ENCODE measurements around the gene STARD8.

DNA sequence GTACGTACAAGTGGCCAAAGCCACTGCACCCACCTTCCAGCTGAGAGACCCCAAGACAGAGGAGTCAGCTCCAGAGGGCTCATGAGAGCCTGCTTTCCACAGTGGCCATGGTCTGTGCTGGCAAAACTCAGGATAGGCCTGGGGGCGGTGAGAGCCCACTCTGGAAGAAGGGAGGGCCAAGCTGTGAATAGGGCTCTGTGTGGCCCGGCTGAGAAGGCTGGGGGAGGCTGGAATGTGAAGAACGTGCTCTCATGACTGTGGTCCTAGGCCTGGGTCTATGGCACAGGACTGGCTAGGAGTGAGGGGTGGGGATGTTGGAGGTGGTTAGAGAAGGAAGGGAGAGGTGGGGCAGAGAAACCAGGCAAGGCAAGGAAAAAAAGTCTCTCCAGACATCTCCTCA lies 13.3 kb downstream of the STARD8 start:
- TF ChIP-seq, protein P1, sequence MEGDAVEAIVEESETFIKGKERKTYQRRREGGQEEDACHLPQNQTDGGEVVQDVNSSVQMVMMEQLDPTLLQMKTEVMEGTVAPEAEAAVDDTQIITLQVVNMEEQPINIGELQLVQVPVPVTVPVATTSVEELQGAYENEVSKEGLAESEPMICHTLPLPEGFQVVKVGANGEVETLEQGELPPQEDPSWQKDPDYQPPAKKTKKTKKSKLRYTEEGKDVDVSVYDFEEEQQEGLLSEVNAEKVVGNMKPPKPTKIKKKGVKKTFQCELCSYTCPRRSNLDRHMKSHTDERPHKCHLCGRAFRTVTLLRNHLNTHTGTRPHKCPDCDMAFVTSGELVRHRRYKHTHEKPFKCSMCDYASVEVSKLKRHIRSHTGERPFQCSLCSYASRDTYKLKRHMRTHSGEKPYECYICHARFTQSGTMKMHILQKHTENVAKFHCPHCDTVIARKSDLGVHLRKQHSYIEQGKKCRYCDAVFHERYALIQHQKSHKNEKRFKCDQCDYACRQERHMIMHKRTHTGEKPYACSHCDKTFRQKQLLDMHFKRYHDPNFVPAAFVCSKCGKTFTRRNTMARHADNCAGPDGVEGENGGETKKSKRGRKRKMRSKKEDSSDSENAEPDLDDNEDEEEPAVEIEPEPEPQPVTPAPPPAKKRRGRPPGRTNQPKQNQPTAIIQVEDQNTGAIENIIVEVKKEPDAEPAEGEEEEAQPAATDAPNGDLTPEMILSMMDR (IDR thresholded peaks at IDR 0.05; ENCODE audit: low read depth, low read length, missing input control), result no peak
- no peak for TF ChIP-seq GABPA (IDR thresholded peaks at IDR 0.05 in 1 of 2, conservative IDR thresholded peaks at IDR 0.05 in 1 of 2)
- TF ChIP-seq, protein P2, sequence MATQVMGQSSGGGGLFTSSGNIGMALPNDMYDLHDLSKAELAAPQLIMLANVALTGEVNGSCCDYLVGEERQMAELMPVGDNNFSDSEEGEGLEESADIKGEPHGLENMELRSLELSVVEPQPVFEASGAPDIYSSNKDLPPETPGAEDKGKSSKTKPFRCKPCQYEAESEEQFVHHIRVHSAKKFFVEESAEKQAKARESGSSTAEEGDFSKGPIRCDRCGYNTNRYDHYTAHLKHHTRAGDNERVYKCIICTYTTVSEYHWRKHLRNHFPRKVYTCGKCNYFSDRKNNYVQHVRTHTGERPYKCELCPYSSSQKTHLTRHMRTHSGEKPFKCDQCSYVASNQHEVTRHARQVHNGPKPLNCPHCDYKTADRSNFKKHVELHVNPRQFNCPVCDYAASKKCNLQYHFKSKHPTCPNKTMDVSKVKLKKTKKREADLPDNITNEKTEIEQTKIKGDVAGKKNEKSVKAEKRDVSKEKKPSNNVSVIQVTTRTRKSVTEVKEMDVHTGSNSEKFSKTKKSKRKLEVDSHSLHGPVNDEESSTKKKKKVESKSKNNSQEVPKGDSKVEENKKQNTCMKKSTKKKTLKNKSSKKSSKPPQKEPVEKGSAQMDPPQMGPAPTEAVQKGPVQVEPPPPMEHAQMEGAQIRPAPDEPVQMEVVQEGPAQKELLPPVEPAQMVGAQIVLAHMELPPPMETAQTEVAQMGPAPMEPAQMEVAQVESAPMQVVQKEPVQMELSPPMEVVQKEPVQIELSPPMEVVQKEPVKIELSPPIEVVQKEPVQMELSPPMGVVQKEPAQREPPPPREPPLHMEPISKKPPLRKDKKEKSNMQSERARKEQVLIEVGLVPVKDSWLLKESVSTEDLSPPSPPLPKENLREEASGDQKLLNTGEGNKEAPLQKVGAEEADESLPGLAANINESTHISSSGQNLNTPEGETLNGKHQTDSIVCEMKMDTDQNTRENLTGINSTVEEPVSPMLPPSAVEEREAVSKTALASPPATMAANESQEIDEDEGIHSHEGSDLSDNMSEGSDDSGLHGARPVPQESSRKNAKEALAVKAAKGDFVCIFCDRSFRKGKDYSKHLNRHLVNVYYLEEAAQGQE (IDR thresholded peaks at IDR 0.05), result no peak
- TF ChIP-seq YY1 (IDR thresholded peaks at IDR 0.05), result no peak
- TF ChIP-seq SP1 (IDR thresholded peaks at IDR 0.05), result no peak
- TF ChIP-seq, protein P3, sequence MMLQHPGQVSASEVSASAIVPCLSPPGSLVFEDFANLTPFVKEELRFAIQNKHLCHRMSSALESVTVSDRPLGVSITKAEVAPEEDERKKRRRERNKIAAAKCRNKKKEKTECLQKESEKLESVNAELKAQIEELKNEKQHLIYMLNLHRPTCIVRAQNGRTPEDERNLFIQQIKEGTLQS (IDR thresholded peaks at IDR 0.05), result no peak
- no peak for TF ChIP-seq RAD21 (IDR thresholded peaks at IDR 0.05)
- TF ChIP-seq, protein P4, sequence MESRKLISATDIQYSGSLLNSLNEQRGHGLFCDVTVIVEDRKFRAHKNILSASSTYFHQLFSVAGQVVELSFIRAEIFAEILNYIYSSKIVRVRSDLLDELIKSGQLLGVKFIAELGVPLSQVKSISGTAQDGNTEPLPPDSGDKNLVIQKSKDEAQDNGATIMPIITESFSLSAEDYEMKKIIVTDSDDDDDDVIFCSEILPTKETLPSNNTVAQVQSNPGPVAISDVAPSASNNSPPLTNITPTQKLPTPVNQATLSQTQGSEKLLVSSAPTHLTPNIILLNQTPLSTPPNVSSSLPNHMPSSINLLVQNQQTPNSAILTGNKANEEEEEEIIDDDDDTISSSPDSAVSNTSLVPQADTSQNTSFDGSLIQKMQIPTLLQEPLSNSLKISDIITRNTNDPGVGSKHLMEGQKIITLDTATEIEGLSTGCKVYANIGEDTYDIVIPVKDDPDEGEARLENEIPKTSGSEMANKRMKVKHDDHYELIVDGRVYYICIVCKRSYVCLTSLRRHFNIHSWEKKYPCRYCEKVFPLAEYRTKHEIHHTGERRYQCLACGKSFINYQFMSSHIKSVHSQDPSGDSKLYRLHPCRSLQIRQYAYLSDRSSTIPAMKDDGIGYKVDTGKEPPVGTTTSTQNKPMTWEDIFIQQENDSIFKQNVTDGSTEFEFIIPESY (IDR thresholded peaks at IDR 0.05), result no peak
- TF ChIP-seq, protein P5, sequence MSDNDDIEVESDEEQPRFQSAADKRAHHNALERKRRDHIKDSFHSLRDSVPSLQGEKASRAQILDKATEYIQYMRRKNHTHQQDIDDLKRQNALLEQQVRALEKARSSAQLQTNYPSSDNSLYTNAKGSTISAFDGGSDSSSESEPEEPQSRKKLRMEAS (IDR thresholded peaks at IDR 0.05), result no peak
- TF ChIP-seq TAF1 (conservative IDR thresholded peaks at IDR 0.05), result no peak
- no peak for TF ChIP-seq FOXA1 (IDR thresholded peaks at IDR 0.05)
- TF ChIP-seq RXRA (IDR thresholded peaks at IDR 0.05), result no peak
- no peak for TF ChIP-seq JUND (IDR thresholded peaks at IDR 0.05)
- TF ChIP-seq EGR1 (IDR thresholded peaks at IDR 0.05; ENCODE audit: low read depth in 2 of 2), result no peak

Measured in liver (tissue), 3 donors.